Esophagus squamous epithelium (tissue), 5 donors: ENCODE data around the gene COPG2. TPM values are rescaled to one million over a fixed set of nuclear protein-coding genes. Genes with fewer than 3 reads are reported as not detected.

Experiments
- DNase-seq: peaks from one replicate; lab custom pipeline; 2025; lab: John Stamatoyannopoulos, UW
- H3K27ac ChIP-seq, 4 donors: fragments of 200-600 bp; sonication (generic); one replicate each; pipeline ENCODE4 v1.5.1; 2016 to 2019; ENCODE audit warnings: mild to moderate bottlenecking in 1 of 4
- H3K27me3 ChIP-seq, 4 donors: fragments of 200-600 bp; sonication (generic); 1 replicate in 3 of 4; 2 replicates in 1 of 4; pipeline versions ENCODE4 v1.5.1 to v1.6.0; 2017 to 2021; ENCODE audit warnings: antibody characterized with exemption in 1 of 4
- H3K36me3 ChIP-seq, 3 donors: fragments of 200-600 bp; sonication (generic); one replicate each; pipeline ENCODE4 v1.5.1; 2016 to 2019
- H3K4me1 ChIP-seq, 3 donors: fragments of 200-600 bp; sonication (generic); one replicate each; pipeline ENCODE4 v1.5.1; 2017 to 2019
- H3K4me3 ChIP-seq, 4 donors: fragments of 200-600 bp; sonication (generic); 1 replicate in 3 of 4; 2 replicates in 1 of 4; pipeline ENCODE4 v1.5.1; 2016 to 2019; ENCODE audit warnings: mild to moderate bottlenecking in 2 of 4, moderate library complexity in 1 of 4
- H3K9me3 ChIP-seq, 3 donors: fragments of 200-600 bp; sonication (generic); one replicate each; pipeline ENCODE4 v1.5.1; 2016 to 2019
- POLR2A ChIP-seq, 4 donors: fragments of 450-650 bp; IDR thresholded peaks; one replicate each; pipeline ENCODE4 v1.6.1; 2017; ENCODE audit warnings: antibody characterized with exemption in 4 of 4, mild to moderate bottlenecking in 4 of 4, moderate library complexity in 3 of 4
- WGBS, 2 donors: methylation state at CpG; one replicate each; pipeline ENCODE4 v1.1.5; 2018; 5-methylcytosine and 5-hydroxymethylcytosine counted together
- intact Hi-C: fragments of 100-400 bp; cut with DNase I; formaldehyde crosslinking; loops from one replicate; pipeline ENCODE4 v1.15.0; 2022
- total RNA-seq, 4 donors: library from RNA; depleted of rRNA; stranded (reverse); fragments of >200 nt; gene quantifications; one replicate each; pipeline ENCODE4 v1.1.0, GENCODE V29; 2016
- TF ChIP-seq, protein P1 (sequence below), 6 experiments: fragments of 450-650 bp in 4 of 6; fragments of 200-600 bp in 2 of 6; sonication (generic) in 2 of 6; IDR thresholded peaks; one replicate each; pipeline ENCODE4 v1.5.1; 2016 to 2019; ENCODE audit warnings: antibody characterized with exemption in 6 of 6, mild to moderate bottlenecking in 4 of 6, moderate library complexity in 4 of 6
- donor health status: DM: yes; HTN: yes; CAD: no.

The COPG2 gene
- total RNA-seq, 4 donors from 2014 or later, result 12.3 to 28.2 (median 17.8) TPM

DNA sequence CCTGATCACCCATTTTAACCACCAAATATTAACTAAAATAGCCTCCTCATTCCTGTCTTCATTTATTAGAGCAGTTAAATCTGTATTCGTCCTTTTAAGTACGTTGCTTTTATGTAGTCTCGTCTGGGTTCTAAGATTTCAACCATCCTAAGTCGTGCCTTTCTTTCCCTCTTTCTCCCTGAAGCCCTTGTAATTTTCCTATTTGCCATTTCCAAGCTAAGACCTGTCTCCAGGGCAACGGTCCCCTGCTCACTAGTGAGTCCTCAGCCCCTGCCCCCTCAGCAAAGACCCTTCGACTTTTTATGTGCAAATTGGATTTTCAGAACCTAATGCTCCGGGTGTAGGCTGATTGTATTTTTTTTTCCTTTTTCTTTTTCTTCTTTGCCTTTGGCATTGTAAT lies 192.8 kb downstream of the COPG2 start:
- WGBS, 2 donors, result 57 to 61% methylated on average over 7 of the region's 7 CpGs
- Histone ChIP-seq H3K36me3 (no peaks in the 10 kb centered on the region), H3K4me1 (no peaks in the 10 kb centered on the region), H3K27ac (no peak overlapping the region), H3K4me3 (no peak overlapping the region), H3K9me3 (peaks cover 0 to 3% (median 0%) of the 10 kb centered on the region in 3 donors), H3K27me3 (no peaks in the 10 kb centered on the region)
- DNase-seq, result no peak
- TF ChIP-seq, protein P1, sequence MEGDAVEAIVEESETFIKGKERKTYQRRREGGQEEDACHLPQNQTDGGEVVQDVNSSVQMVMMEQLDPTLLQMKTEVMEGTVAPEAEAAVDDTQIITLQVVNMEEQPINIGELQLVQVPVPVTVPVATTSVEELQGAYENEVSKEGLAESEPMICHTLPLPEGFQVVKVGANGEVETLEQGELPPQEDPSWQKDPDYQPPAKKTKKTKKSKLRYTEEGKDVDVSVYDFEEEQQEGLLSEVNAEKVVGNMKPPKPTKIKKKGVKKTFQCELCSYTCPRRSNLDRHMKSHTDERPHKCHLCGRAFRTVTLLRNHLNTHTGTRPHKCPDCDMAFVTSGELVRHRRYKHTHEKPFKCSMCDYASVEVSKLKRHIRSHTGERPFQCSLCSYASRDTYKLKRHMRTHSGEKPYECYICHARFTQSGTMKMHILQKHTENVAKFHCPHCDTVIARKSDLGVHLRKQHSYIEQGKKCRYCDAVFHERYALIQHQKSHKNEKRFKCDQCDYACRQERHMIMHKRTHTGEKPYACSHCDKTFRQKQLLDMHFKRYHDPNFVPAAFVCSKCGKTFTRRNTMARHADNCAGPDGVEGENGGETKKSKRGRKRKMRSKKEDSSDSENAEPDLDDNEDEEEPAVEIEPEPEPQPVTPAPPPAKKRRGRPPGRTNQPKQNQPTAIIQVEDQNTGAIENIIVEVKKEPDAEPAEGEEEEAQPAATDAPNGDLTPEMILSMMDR (IDR thresholded peaks at IDR 0.05), result no peak
- TF ChIP-seq POLR2A (IDR thresholded peaks at IDR 0.05), result no peak
- intact Hi-C loops, result no loop called here

DNA sequence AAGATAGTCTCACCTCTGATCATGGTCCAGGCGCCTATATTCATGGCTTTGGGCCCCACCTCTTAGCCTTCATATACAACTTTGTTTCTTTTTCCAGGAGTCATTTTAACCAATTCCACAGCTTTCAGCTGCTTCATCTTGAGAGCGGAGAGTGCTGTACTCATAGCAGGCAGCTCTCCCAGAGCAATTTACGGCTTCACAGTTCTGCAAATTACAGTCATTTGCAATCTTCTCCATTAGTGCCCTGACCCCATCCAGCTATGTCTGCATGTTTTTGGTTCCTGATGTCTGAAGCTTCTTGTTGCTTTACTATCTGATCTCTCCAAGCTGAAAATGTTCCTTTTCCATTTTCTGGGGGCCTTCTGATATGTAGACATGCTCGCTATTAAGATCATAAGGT lies 194.7 kb downstream of the COPG2 start:
- Histone ChIP-seq H3K4me3 (no peak overlapping the region), H3K27ac (no peak overlapping the region), H3K9me3 (peaks cover 0 to 3% (median 0%) of the 10 kb centered on the region in 3 donors), H3K27me3 (peaks cover 0 to 3% (median 0%) of the 10 kb centered on the region in 4 donors), H3K4me1 (no peaks in the 10 kb centered on the region), H3K36me3 (no peaks in the 10 kb centered on the region)
- no peak for DNase-seq
- 79 to 80% methylated on average over 4 of the region's 4 CpGs for WGBS, 2 donors
- no peak for TF ChIP-seq POLR2A (IDR thresholded peaks at IDR 0.05)
- TF ChIP-seq, protein P1 (IDR thresholded peaks at IDR 0.05), result no peak
- intact Hi-C loops, result no loop called here

DNA sequence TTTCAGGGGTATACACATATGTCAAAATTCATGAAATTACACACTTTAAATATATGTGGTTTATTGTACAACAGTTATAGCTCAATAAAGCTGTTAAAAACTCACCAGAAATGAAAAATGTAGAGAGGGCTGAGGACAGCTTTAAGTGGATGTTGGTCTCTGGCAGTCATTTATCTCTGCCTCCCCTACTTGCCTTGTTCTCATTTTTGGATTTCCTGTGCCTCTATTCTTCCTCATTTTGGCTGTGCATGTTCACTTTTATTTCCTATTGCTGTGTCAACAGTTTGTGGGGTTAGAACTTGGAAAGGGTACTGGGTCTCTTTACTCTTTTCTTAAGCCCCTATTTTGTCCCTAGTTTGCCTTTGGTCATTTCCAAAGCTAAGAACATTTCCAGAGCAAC lies 195.3 kb downstream of the COPG2 start:
- no peak for DNase-seq
- Histone ChIP-seq H3K27me3 (peaks cover 0 to 3% (median 0%) of the 10 kb centered on the region in 4 donors), H3K9me3 (peaks cover 0 to 3% (median 0%) of the 10 kb centered on the region in 3 donors), H3K36me3 (no peaks in the 10 kb centered on the region), H3K4me3 (no peak overlapping the region), H3K27ac (no peak overlapping the region), H3K4me1 (no peaks in the 10 kb centered on the region)
- intact Hi-C loops, result no loop called here
- TF ChIP-seq, protein P1 (IDR thresholded peaks at IDR 0.05), result no peak
- no peak for TF ChIP-seq POLR2A (IDR thresholded peaks at IDR 0.05)

- no peaks in the 10 kb centered on the region for H3K36me3 ChIP-seq
- 74 to 75% methylated on average over 2 of the region's 2 CpGs for WGBS, 2 donors
- no peak for DNase-seq
- no peak overlapping the region for H3K27ac ChIP-seq
- H3K4me1 ChIP-seq, result no peaks in the 10 kb centered on the region
- peaks cover 0 to 3% (median 0%) of the 10 kb centered on the region in 4 donors for H3K27me3 ChIP-seq
- H3K4me3 ChIP-seq, result no peak overlapping the region
- no peaks in the 10 kb centered on the region for H3K9me3 ChIP-seq
- TF ChIP-seq POLR2A (IDR thresholded peaks at IDR 0.05), result no peak
- TF ChIP-seq, protein P1 (IDR thresholded peaks at IDR 0.05), result no peak
- intact Hi-C loops, result no loop called here
Measured at GRCh38 chr7:130471974-130472373, 196.6 kb downstream of the COPG2 start.

DNA sequence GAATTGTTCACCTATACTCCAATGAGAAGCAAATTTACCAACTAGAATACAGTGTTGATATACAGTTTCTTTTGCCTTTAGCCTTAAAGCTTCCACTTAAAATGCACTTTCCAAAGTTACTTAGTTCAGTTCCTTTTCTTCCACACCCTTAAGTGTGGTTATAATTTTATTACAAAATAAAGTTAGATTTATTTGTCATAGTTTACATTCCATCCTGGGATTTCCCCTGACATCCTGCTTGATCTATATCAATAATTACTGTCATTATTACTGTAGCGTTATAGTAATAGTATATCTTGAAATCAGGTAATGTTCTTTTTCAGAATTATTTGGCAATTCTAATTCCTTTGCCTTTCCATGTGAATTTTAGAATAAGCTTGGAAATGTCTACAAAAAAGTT lies 199.9 kb downstream of the COPG2 start:
- Histone ChIP-seq H3K9me3 (no peaks in the 10 kb centered on the region), H3K27me3 (peaks cover 0 to 3% (median 0%) of the 10 kb centered on the region in 4 donors), H3K4me3 (no peak overlapping the region), H3K4me1 (no peaks in the 10 kb centered on the region), H3K36me3 (no peaks in the 10 kb centered on the region), H3K27ac (no peak overlapping the region)
- TF ChIP-seq, protein P1 (IDR thresholded peaks at IDR 0.05), result no peak
- TF ChIP-seq POLR2A (IDR thresholded peaks at IDR 0.05), result no peak
- WGBS, 2 donors, result 84 to 90% methylated on average over 1 of the region's 1 CpG
- intact Hi-C loops, result no loop called here
- DNase-seq, result no peak
